OCI-LY1 (cell line): Measurements from ENCODE around the gene SCUBE2.

ENCODE experiments used
- EZH2 ChIP-seq: fragments of 200-600 bp; sonication (generic), shearing (Covaris generic); IDR thresholded peaks from 2 replicates; pipeline ENCODE4 v1.8.0; 2017; ENCODE audit warnings: borderline replicate concordance, mixed run types, mild to moderate bottlenecking, antibody characterized with exemption, low read length, moderate library complexity, mixed read lengths
- TF ChIP-seq, protein P1 (sequence below): fragments of 200-600 bp; sonication (generic), shearing (Covaris generic); IDR thresholded peaks from 2 replicates; pipeline ENCODE4 v1.5.1; 2017; ENCODE audit warnings: mild to moderate bottlenecking, antibody characterized with exemption, low read length, moderate library complexity, mixed read lengths

DNA sequence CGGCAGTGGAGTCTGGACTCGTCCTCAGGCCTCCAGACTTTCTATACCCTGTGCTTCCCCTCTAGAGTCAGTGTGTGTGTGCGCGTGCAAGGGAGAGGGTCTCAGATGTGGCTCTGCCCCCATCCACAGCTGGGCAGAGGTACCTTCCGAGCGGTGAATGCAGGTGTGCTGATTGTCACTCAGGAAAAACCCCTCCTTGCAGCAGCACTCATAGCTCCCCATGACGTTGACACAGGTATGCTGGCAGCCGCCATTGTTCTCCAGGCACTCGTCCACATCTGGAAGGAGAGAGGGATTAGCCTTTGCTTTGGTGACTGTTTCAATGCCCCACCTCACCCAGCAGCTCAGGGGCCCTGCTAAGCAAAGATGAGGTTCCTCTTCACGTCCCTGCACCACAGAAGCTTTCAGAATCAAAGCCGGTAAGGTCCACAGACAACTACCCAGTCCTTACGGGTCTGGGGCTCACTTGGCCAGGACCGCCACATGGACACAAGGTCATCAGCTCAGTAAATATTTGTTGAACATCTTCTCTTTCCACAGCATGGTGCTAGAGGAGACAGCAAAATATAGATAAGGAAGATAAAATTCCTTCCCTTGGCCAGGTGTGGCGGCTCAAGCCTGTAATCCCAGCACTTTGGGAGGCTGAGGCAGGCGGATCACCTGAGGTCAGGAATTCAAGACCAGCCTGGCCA is 16.9 kb downstream of the SCUBE2 start:
- TF ChIP-seq, protein P1, sequence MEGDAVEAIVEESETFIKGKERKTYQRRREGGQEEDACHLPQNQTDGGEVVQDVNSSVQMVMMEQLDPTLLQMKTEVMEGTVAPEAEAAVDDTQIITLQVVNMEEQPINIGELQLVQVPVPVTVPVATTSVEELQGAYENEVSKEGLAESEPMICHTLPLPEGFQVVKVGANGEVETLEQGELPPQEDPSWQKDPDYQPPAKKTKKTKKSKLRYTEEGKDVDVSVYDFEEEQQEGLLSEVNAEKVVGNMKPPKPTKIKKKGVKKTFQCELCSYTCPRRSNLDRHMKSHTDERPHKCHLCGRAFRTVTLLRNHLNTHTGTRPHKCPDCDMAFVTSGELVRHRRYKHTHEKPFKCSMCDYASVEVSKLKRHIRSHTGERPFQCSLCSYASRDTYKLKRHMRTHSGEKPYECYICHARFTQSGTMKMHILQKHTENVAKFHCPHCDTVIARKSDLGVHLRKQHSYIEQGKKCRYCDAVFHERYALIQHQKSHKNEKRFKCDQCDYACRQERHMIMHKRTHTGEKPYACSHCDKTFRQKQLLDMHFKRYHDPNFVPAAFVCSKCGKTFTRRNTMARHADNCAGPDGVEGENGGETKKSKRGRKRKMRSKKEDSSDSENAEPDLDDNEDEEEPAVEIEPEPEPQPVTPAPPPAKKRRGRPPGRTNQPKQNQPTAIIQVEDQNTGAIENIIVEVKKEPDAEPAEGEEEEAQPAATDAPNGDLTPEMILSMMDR: no peak
- no peak for TF ChIP-seq EZH2
